Body of pancreas (tissue), 4 donors: ENCODE results near the gene SREBF1. TPM values are rescaled to one million over a fixed set of nuclear protein-coding genes. Genes with fewer than 3 reads are reported as not detected.

Experiments used
- ATAC-seq: fragments of 150-250 bp; one replicate; pipeline ENCODE4 v1.9.1; 2016
- DNase-seq, 4 donors: peaks; one replicate each; pipeline ENCODE4 v3.0.0-alpha.2; 2019
- H3K27ac ChIP-seq, 4 donors: fragments of 200-600 bp; sonication (generic); 1 replicate in 3 of 4; 2 replicates in 1 of 4; pipeline versions ENCODE4 v1.5.1 to v1.6.1; 2016 to 2019; ENCODE audit warnings: mild to moderate bottlenecking in 1 of 4, mixed read lengths in 1 of 4, moderate library complexity in 1 of 4
- H3K27me3 ChIP-seq, 2 donors: fragments of 200-600 bp; sonication (generic); one replicate each; pipeline ENCODE4 v1.6.0; 2016; ENCODE audit warnings: mild to moderate bottlenecking in 1 of 2
- H3K36me3 ChIP-seq, 2 donors: fragments of 200-600 bp; sonication (generic); replicated peaks in 1 of 2; 2 replicates each; pipeline ENCODE4 v1.5.1; 2016; ENCODE audit warnings: low read depth in 2 of 2; ENCODE audit not compliant: insufficient read depth in 1 of 2
- H3K4me1 ChIP-seq: fragments of 200-600 bp; sonication (generic); one replicate; pipeline ENCODE4 v1.6.0; 2016
- H3K4me3 ChIP-seq, 2 donors: fragments of 200-600 bp; sonication (generic); 1 replicate in 1 of 2; 2 replicates in 1 of 2; pipeline ENCODE4 v1.5.1; 2016 to 2019
- H3K9me3 ChIP-seq, 3 donors: fragments of 200-600 bp; sonication (generic); 1 replicate in 2 of 3; 2 replicates in 1 of 3; pipeline ENCODE4 v1.5.1; 2016
- POLR2A ChIP-seq, 3 donors: fragments of 450-650 bp; IDR thresholded peaks; one replicate each; pipeline ENCODE4 v1.6.1; 2016; ENCODE audit warnings: antibody characterized with exemption in 3 of 3, mild to moderate bottlenecking in 2 of 3
- WGBS, 2 donors: methylation state at CpG; one replicate each; pipeline ENCODE4 v1.1.5; 2017; 5-methylcytosine and 5-hydroxymethylcytosine counted together
- intact Hi-C: fragments of 100-400 bp; cut with DNase I; formaldehyde crosslinking; loops from one replicate; pipeline ENCODE4 v1.15.1; 2023
- total RNA-seq, 2 donors: library from RNA; depleted of rRNA; stranded (reverse); fragments of >200 nt; gene quantifications; one replicate each; pipeline ENCODE4 v1.1.0, GENCODE V29; 2016
- TF ChIP-seq, protein P1 (sequence below), 7 experiments: fragments of 450-650 bp in 4 of 7; fragments of 200-600 bp in 3 of 7; sonication (generic) in 3 of 7; IDR thresholded peaks; one replicate each; pipeline ENCODE4 v1.5.1; 2016 to 2019; ENCODE audit warnings: antibody characterized with exemption in 7 of 7

SREBF1 gene
- total RNA-seq, 2 donors from 2014 or later: 22.3 to 88.0 TPM

DNA sequence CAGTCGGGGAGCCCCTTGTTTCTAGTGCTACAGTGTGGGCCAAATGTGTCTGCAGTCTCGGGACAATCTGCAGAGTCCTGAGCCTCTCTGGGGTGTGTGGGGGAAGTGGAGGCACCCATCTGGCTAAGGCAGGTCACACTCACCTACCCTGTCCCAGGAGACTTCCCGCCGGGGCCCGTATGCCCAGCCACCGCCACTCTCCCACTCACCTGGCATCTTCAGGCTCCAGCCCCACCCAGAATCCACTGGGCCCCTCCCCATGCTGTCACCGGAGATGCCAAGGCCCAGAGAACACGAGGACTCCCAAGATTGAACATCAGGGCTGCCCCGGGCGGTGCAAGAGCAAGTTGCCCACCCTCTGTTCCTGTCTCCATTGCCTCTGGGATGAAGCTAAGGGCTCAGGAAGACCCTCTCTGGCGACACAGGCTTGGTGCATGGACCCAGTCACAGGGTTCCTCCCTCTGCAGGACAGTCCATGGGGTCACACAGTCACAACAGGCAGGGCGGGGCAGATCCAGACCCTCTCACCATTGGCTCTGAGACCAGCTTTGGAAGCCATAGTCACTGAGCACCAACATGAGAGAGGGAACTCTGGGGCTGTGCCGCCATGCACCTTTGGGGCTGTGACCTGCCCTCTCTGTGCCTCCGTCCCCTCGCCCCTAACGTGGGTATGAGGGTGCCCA is 38.1 kb downstream of the SREBF1 start:
- H3K9me3 ChIP-seq: no peaks in the 10 kb centered on the region
- no peak overlapping the region for H3K27ac ChIP-seq
- 91 to 100% methylated on average over 2 to 16 of the region's 16 CpGs for WGBS, 2 donors
- TF ChIP-seq POLR2A (IDR thresholded peaks at IDR 0.05): no peak
- TF ChIP-seq, protein P1, sequence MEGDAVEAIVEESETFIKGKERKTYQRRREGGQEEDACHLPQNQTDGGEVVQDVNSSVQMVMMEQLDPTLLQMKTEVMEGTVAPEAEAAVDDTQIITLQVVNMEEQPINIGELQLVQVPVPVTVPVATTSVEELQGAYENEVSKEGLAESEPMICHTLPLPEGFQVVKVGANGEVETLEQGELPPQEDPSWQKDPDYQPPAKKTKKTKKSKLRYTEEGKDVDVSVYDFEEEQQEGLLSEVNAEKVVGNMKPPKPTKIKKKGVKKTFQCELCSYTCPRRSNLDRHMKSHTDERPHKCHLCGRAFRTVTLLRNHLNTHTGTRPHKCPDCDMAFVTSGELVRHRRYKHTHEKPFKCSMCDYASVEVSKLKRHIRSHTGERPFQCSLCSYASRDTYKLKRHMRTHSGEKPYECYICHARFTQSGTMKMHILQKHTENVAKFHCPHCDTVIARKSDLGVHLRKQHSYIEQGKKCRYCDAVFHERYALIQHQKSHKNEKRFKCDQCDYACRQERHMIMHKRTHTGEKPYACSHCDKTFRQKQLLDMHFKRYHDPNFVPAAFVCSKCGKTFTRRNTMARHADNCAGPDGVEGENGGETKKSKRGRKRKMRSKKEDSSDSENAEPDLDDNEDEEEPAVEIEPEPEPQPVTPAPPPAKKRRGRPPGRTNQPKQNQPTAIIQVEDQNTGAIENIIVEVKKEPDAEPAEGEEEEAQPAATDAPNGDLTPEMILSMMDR (IDR thresholded peaks at IDR 0.05): no peak
- intact Hi-C loops: no loop called here
- no peak overlapping the region for H3K4me3 ChIP-seq
- ATAC-seq (no peak), DNase-seq (no peak)
- no peaks in the 10 kb centered on the region for H3K36me3 ChIP-seq
- H3K4me1 ChIP-seq: peaks cover 7% of the 10 kb centered on the region
- no peaks in the 10 kb centered on the region for H3K27me3 ChIP-seq

DNA sequence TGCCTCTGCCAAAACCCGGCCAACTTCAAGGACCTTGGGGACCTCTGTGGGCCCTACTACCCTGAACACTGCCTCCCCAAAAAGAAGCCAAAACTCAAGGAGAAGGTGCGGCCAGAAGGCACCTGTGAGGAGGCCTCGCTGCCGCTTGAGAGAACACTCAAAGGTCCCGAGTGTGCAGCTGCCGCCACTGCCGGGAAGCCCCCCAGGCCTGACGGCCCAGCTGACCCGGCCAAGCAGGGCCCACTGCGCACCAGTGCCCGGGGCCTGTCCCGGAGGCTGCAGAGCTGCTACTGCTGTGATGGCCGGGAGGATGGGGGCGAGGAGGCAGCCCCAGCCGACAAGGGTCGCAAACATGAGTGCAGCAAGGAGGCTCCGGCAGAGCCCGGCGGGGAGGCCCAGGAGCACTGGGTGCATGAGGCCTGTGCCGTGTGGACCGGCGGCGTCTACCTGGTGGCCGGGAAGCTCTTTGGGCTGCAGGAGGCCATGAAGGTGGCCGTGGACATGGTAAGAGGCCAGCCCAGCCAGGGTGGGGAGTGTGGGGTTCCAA is 38.7 kb downstream of the SREBF1 start:
- Histone ChIP-seq H3K9me3 (no peaks in the 10 kb centered on the region), H3K36me3 (no peaks in the 10 kb centered on the region), H3K27ac (no peak overlapping the region), H3K4me3 (no peak overlapping the region), H3K27me3 (no peaks in the 10 kb centered on the region), H3K4me1 (peaks cover 11% of the 10 kb centered on the region)
- intact Hi-C loops: no loop called here
- no peak for TF ChIP-seq POLR2A (IDR thresholded peaks at IDR 0.05)
- TF ChIP-seq, protein P1 (IDR thresholded peaks at IDR 0.05): no peak
- no peak for DNase-seq
- WGBS, 2 donors: 94% methylated on average over 11 to 25 of the region's 25 CpGs
- no peak for ATAC-seq

DNA sequence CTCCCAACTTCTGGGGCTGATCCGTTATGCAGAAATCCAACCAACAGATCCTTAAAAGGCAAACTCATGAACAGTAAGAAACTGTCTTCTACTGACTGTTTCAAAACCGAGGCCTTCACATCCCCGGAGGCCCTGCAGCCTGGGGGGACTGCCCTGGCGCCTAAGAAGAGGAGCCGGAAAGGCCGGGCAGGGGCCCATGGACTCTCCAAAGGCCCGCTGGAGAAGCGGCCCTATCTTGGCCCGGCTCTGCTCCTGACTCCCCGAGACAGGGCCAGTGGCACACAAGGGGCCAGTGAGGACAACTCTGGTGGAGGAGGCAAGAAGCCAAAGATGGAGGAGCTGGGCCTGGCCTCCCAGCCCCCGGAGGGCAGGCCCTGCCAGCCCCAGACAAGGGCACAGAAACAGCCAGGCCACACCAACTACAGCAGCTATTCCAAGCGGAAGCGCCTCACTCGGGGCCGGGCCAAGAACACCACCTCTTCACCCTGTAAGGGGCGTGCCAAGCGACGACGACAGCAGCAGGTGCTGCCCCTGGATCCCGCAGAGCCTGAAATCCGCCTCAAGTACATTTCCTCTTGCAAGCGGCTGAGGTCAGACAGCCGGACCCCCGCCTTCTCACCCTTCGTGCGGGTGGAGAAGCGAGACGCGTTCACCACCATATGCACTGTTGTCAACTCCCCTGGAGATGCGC is 39.5 kb downstream of the SREBF1 start:
- Histone ChIP-seq H3K27ac (no peak overlapping the region), H3K4me3 (no peak overlapping the region), H3K9me3 (no peaks in the 10 kb centered on the region), H3K4me1 (peaks cover 14% of the 10 kb centered on the region), H3K36me3 (no peaks in the 10 kb centered on the region), H3K27me3 (no peaks in the 10 kb centered on the region)
- intact Hi-C loops: no loop called here
- ATAC-seq (no peak), DNase-seq (no peak)
- WGBS, 2 donors: 95 to 96% methylated on average over 19 to 30 of the region's 30 CpGs
- no peak for TF ChIP-seq POLR2A (IDR thresholded peaks at IDR 0.05)
- TF ChIP-seq, protein P1 (IDR thresholded peaks at IDR 0.05): no peak

DNA sequence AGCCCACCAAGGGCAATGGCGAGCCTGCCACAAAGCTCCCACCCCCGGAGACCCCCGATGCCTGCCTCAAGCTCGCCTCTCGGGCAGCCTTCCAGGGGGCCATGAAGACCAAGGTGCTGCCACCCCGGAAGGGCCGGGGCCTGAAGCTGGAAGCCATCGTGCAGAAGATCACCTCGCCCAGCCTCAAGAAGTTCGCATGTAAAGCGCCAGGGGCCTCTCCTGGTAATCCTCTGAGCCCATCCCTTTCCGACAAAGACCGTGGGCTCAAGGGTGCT is 40.1 kb downstream of the SREBF1 start:
- no peaks in the 10 kb centered on the region for H3K9me3 ChIP-seq
- no peak for TF ChIP-seq POLR2A (IDR thresholded peaks at IDR 0.05)
- TF ChIP-seq, protein P1 (IDR thresholded peaks at IDR 0.05): no peak

More for the DNA sequence above, 40.1 kb downstream of the SREBF1 start:
- H3K36me3 ChIP-seq: no peaks in the 10 kb centered on the region
- H3K27me3 ChIP-seq: no peaks in the 10 kb centered on the region
- H3K4me1 ChIP-seq: peaks cover 20% of the 10 kb centered on the region
- H3K27ac ChIP-seq: no peak overlapping the region
- no peak overlapping the region for H3K4me3 ChIP-seq
- 93 to 95% methylated on average over 9 to 13 of the region's 13 CpGs for WGBS, 2 donors
- intact Hi-C loops: no loop called here
- DNase-seq (no peak), ATAC-seq (no peak)
